Skin of body (tissue), 2 donors: ENCODE results near the gene LRMDA. TPM values are rescaled to one million over a fixed set of nuclear protein-coding genes. Genes with fewer than 3 reads are reported as not detected.

Source experiments
- DNase-seq: peaks from one replicate; lab custom pipeline; 2025; lab: John Stamatoyannopoulos, UW
- total RNA-seq: library from RNA; depleted of rRNA; stranded (reverse); fragments of >200 nt; gene quantifications from one replicate; pipeline ENCODE4 v1.2.3, GENCODE V29; 2014

The LRMDA gene
- total RNA-seq, 1 donor from 2014 or later = 12.7 TPM

DNA sequence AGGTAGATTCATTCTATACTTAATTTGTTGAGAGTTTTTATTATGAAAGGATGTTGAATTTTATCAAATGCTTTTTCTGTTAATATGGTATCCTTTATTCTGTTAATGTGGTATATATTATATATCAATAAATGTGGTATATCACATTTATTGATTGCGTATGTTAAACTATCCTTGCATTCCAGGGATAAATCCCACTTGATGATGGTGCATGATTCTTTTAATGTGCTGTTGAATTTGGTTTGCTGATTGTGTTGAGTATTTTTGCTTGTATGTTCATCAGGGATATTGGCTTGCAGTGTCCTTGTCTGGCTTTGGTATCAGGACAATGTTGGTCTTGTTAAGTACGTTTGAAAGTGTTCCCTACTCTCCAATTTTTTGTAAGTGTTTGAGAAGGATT lies 11.9 kb downstream of the LRMDA start:
- no peak for DNase-seq

DNA sequence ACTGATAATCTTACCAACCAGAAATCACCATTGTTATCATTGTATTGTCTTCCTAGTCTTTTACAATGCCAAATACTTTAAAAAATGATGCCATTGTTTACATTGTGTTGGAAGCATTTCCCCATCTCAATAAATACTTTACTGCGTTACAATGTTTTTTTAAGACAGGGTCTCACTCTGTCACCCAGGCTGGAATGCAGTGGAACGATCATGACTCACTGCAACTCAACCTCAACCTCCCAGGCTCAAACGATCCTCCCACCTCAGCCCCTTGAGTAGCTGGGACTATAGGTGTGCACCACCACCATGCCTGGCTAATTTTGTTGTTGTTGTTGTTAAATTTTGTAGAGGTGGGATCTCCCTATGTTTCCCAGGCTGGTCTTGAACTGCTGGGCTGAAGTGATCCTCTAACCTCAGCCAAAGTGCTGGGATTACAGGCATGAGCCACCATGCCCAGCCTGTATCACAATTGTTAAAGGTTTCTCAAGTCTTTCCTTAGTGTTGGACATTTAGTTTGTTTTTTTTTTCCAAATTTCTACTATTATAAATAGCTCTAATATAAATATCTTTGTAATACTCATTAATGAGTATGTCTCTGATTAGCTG lies 13.5 kb downstream of the LRMDA start:
- DNase-seq = no peak

DNA sequence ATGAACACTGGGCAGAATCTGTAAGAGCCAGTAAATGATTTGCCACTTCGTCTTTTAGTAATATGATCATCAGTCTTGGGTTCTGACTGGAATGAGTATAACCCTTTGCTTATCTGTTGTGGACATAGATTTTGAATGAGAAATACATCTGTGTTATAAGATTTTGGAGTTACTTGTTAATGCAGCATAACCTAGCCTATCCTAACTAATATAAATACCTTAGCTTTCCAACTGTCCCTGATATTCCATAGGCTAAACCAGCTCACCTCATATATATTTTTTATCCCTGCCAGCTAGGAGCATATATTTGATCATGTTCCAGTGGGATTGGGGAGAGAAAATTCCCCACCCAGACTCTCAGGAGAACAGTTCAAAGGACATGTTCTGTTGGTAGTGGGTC lies 15.1 kb downstream of the LRMDA start:
- DNase-seq = no peak

DNA sequence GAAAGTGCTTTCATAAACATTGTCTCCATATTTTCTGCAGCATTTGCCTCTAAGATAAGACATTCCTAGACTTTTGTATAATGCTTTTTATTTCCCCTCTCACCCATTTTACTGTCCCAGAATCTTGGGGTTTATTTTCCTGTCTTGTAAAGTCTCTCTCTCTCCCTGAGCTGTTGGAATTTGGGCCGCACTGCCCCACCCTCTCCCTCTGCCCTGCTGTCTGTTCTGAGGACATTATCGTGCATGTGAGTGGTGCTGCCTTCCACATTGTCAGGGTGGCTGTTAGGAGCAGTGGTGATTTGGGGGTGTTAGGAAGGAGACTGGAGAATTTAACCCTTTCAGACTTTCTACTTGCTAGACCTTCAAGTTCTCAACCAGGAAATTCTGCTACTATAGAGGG lies 16.7 kb downstream of the LRMDA start:
- DNase-seq = no peak

DNA sequence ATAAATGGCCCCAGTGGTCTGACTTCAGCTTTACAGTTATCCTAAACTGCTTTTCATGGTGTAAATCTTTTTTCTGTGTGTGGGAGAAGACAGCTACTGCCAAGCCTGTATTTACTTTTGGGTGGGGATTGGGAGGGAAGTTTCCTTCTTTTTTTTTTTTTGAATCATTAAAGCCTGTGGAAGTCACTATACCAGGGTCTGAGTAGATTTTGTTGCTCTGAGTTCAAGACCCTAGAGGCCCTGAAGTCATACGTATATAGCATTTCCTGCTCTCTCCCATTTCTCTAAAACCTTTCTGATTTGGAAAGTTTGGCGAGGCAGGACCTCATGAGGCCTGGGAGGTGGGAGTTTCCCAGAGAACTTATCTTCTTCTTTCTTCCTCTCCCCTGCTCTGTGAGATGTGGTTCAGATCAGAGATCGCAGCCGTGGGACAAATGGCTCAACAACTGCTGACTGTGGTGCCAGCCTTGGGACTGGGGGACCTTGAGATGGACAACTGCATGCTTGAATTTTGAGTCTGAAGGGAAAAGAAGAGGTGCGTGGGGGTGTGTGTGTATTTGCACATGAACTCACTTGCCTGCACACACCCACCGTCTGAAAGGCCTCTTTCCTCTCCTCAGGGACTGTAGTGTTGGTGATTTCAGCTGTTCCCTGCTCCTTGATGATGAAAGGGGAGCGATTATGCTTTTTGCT lies 18.1 kb downstream of the LRMDA start:
- DNase-seq = no peak

DNA sequence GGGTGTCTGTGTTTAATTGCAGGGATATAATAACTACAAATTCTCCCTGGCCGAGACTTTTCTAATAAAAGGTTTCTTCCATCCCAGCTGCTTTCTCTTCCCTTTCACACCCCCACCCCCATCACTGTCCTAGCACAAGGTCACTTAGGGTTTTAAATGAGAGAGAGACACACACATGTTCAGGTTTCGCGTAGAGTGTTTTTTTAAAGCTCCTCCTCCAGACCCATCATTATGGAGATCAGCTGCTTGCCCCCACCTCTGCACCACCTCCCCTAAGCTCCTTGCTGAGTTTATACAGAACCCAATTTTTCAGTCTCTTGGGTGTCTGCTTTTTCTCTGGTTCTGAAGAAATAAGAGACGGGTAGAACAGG lies 18.6 kb downstream of the LRMDA start:
- no peak for DNase-seq

DNA sequence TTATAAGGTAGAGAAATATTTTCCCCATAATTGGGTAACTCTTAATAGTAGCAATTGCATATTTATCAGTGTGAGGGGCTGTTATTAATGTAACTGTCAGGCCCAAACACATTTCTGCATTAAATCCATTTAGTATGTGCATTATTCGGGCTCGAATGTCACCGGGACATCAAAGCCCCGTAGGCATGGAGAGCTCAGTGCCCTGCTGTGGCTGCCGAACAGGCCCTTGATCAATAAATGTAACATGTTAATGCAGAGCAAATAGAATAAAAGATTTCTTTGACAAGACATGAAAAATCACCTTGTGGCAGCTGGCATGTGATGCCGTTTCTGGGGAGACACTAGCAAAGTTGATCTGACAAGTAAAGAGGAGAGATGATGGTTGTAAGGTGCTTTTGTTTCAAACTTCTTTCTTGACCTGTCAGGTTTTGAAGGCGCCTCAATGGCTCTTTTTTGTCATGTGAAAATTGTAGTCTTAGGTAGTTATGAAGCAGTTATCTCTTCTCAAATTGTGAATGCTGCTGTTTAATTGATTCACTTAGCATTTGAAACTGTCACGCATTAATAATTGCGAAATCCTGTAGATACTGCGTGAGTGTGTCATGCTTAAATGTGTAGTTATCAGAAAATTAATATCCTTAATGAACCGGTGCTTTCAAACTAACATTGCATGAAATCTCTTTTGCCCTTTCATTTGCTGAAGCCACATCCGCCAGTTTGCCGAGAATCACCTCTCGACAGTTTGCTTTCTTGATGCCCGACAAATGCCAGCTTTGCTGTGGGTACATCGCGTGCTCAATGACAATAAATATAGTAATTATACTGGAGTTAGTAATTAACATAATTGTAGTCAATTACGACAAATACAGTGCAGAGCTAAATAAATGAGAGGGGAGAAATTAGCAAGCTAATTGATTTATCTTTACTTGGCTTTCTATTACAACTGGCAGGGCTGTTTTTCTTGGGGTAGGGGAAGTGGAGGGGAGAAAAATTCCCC lies 19.5 kb downstream of the LRMDA start:
- no peak for DNase-seq

DNA sequence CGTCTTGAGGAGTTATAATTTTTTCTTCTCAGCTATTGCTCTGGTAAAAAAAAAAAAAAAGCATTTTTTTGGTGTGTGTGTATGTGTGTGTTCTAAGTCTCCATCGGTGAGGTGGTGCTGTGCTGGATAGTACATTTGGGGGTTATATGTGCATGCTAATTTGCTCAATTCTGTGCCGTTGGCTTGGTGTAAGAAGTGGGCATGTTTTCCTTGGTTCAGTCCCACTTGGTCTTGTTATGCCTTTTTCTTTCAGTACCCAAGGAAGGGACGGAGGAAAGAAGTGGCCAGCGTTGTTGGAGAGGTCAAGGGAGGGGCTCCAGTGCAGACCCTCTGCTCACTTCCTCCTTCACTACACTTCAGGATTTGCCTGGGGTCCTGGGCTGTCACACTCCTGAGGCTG lies 20.4 kb downstream of the LRMDA start:
- DNase-seq = no peak

DNA sequence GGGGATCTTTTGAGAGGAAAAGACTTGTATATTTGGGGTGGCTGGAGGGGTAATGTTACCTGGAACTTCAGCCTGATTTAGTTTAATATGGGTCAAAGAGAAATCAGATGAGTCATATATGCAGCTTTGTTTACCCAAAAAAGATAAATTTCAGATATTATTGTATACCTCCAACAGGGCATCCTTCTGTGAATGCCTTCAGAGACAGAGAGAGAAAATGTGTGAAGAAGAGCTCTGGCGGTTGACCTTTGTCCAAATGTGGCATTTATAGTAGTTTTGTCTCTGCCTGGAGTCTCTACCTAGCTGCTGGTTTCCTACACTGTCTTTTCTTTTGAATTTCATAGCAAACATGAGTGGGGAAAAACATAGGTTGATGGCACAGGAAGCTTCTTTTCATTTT lies 21.6 kb downstream of the LRMDA start:
- DNase-seq = no peak

DNA sequence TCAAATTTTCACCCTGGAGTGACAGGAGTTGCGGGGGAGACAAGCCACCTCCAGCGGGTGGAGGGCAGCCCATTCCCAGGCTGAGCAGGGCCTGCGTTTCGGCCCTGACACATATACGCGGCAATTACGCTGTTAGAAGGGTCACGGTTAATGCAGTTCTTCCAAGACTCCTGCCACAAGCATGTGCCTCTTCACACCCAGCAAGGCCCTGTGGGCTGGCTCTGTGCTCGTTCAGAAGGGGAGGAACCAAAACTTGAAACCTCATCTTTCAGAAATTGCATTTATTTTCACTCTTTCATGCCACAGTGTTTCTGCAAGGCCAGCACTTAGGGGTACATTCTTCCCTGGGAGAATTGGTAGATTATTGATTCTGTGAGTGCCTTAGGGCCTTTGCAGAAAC lies 24.7 kb downstream of the LRMDA start:
- no peak for DNase-seq

DNA sequence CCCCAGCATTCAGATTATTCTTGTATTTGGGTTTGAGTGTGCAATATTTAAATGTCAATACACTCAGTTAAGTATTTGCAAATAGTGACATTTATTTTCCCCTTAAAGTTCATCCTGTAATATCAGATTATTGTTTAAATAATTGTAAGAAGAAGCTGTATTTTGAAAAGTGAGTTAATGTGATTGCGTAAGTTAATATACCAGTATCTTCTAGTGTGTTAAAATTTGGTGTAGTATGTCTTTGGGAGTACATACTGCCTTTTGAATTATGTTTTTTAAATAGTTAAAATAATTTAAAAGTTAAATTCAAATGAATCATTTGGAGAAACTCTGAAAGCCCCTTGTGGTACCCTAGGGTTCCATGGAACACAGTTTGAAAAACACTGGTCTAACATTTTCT lies 28.6 kb downstream of the LRMDA start:
- DNase-seq = no peak

DNA sequence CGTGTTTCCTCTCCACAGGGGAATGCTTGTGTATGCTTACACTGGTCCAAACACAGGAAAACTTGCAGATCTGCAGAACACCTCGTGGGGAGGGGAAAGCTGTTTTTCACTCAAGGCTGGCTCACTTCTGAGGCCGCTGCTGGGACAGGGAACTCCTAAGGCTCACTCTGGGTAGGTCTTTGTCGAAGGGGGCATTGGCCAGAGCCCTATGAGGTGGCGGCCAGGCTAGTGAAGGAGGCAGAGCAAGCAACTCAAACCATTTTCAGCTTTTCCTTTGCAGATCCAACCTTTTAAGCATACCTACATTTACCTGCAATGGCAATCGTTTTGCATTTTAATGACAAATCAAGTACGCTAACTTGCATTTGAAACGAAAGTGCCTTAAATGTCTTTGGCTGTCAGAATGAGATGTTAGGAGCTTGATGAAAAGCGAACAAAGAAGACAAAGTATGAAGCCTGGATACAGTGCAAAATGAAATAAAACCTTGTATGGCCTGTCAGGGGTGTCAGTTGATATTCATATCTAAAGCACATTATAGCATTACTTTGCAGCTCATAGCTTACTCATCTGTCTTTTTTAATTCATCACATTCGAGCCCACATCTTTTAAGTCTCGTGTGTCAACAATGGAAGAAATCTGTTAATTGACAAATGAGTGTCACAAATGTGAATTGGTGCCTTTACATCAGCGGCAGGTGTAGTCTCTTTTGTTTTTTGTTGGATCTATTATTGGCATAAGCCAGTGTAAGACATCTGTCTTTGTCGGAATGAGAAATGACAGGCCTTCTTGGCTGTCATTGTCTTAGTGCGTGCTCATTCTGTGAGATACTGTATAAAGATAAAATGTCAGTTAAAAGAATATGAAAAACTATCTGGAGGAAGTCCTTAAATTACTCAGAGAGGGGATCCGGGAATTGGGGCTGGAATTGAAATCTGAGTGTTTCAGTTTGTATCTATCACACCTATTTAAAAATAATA lies 30.5 kb downstream of the LRMDA start:
- no peak for DNase-seq

DNA sequence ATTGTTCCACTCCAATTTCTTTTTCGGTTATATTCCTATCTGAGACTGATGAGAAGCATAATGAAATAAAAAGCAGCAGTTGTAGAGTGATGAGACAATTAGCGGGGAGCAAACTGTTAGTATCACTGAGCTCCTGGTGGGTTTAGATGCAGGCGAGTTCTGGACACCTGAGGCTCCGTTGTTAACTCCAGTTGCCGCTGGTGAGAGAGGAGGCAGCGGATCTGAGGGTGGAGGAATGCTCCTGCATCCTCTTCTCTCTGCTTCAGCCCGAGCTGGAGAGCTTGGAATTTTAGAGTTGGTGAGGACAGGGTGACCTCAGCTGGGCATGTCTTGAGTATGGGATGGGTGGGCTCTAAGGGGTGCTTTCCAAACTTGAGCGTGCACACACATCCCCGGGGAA lies 31.4 kb downstream of the LRMDA start:
- DNase-seq = no peak

DNA sequence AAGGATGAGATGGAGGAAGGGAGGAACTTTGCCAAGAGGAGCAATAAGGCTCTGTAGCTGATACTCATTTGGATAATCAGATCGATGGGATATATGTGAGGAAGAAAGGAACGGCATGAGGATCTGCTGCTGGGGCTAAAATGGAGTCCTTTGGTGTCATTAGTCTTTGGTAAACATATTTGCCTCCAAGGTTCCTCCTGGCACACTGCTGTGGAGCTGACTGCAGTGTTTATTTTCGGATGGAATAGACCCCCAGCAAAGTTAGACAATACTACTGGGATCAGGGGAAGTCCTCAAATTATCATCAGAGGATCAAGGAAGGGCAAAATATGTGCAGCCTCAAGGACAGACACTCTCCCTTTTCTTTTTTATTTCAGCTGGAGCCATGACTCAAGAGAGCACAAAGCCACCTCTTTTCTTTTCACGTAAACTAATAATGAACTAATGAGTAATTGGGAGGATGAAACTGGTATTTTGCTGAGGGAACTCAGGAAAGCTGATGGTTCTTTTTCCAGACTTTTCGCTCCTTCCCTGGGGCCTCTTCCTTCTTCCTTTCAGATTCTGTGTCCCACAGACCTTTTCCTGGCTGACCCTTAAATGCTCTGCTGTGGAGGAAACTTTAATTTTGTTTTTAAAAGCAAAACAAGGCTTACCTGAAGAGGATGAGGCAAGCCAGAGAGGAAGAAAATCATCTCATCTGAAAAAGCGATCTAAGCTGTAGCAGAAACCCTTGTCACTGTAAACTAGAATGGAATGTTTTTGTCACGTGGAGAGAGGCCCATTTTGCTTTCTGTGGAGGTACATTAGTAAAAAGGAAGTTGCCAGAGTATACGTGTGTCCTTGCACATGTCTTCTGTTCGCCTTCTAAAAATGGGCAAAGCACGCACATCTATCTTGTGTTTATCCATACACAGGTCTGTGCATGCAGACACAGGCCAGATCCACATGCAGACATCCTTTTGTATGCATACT lies 33.3 kb downstream of the LRMDA start:
- no peak for DNase-seq

DNA sequence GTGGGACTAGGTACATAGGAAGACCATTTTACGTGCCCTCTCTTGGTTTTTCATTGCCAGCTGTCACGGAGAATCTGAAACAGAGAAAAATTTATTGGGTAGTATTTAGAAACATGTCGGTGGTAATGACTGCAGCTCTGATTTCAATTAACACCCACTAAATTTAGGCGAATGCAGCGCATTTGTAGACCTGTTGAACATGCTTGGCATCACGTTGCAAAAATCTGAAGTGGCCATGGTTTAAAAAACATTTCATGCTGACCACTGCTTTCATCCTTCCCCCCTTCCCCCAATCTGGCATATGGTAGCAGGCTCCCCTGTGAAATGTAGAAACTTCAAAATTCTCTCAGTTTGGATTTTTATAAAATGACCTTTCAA lies 34.0 kb downstream of the LRMDA start:
- no peak for DNase-seq

DNA sequence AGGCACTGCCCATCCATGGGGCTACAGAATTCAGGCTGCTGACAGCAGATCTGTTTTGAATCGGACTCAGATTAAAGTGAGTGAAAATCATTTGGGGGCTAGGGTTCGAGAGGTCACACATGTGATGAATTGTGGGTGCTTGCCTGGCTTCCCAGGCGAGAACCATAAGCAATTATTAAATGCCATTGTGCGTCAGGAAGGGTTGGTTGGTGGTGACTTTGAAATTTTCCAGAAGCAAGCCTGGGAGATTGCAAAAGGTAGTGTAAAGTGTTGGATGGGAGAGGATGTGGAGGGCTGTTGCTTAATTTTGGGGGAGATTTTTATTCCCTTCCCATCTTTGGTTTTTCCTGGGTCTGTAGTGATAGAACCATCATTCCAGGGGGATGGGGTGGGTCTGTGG lies 34.6 kb downstream of the LRMDA start:
- no peak for DNase-seq

DNA sequence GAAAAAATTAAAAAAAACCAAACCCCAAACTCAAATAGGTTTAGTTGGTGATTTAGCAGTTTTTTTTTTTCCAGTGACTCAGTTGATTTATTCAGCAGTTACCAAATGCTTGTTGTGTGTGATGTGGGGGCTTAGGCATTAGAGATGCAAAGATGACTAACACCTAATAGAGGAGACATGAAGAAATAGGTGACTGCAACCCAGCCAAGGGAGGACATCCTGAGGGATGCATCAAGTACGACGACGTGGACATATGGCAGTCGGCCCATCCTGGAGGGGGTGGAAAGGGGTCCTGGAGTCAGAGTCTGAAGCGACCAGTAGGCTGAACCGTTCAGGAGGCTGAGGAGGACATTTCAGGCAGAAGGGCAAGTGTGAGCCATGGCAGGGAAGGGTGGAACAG lies 35.5 kb downstream of the LRMDA start:
- DNase-seq = no peak

DNA sequence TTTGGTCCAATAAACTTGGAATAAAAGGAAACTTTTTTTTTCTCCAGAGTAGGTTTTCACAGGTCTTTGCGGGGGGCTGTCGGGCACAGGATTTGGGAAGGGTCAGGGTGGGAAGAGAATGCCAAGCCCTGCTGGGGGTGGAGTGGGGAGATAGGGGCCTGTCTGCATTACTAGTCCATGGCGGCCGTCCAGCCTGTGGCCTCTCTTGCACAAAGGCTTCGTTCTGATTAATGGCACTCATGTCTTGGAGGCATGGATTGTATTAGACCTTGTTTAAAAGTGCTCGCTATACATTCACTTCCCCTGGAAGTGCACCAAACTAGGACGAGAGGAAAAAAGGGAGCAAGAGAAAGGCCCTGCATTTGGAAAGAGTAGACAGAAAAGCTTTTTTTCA lies 37.2 kb downstream of the LRMDA start:
- DNase-seq = no peak

DNA sequence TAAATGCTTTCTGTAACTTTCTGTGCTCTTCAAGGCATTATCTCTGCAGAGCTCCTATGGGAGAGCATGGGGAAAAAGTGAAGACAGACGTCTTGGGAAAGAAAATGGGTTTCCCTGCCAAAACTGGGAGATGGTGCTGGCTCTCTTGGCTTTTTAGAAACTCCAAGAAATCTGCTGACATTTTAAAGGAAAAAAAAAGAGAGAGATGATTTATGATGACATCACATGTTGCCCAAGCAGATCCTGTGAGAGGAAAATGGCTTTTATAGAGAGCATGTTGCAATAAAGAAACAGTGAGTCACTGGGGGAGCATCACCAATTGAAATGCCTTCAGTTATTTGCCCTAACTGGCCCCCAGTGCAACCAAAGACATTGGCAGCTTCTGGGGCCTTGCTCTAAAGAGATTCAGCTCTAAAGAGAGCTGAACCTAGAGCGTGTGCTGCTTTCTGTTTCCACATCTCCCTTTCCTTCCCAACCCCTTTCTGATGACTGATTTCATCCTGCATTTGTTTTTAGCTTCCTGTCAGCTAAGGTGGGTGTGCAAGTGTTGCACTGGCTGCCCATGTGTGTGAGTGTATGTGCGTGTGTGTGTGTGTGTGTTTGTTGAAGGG lies 37.7 kb downstream of the LRMDA start:
- peak; percentile 97 for DNase-seq

DNA sequence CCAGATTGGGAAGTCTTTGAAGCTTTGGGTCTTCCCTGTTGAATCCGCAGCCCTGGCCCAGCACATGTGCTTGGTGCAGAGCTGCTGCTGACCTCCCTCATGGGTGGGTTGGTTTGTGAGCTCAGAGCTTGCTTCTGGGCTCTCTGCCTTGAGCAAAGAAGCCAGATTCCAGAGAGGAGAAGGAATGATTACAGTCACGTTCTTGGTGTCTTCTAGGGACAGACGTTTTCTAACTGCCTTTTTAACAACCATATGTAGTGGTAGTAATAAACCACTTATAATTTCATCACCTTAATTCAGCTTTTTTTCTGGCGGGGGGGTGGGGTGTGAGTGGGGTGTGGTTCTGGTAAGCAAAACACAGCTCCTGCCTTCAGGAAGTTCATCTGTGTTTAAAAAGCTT lies 39.5 kb downstream of the LRMDA start:
- peak; percentile 72 for DNase-seq
